Liver (tissue), 9 donors: Measurements from ENCODE around the gene HSPA12A. TPM values are rescaled to one million over a fixed set of nuclear protein-coding genes. Genes with fewer than 3 reads are reported as not detected.

Experiments
- DNase-seq: peaks from one replicate; pipeline ENCODE4 v3.0.0-alpha.2; 2017; ENCODE audit warnings: low spot score
- H3K27ac ChIP-seq, 2 donors: one replicate each; pipeline ENCODE4 v1.7.0; 2013; ENCODE audit warnings: inconsistent platforms in 2 of 2, low read length in 2 of 2, control low read depth in 1 of 2, low read depth in 1 of 2, mild to moderate bottlenecking in 1 of 2
- H3K27me3 ChIP-seq, 4 donors: one replicate each; pipeline versions ENCODE4 v1.6.1 to v1.7.0; 2013; ENCODE audit warnings: low read length in 3 of 4, inconsistent platforms in 1 of 4, mild to moderate bottlenecking in 1 of 4, moderate library complexity in 1 of 4; ENCODE audit not compliant: control insufficient read depth in 4 of 4, insufficient read depth in 4 of 4
- H3K36me3 ChIP-seq, 4 donors: one replicate each; pipeline versions ENCODE4 v1.6.1 to v1.7.0; 2013; ENCODE audit warnings: low read length in 3 of 4, mild to moderate bottlenecking in 3 of 4, low read depth in 1 of 4, moderate library complexity in 1 of 4; ENCODE audit not compliant: control insufficient read depth in 4 of 4, insufficient read depth in 3 of 4
- H3K4me1 ChIP-seq, 4 donors: one replicate each; pipeline versions ENCODE4 v1.6.1 to v1.7.0; 2013; ENCODE audit warnings: low read length in 3 of 4, mild to moderate bottlenecking in 3 of 4, moderate library complexity in 1 of 4; ENCODE audit not compliant: control insufficient read depth in 4 of 4, insufficient read depth in 4 of 4
- H3K4me3 ChIP-seq, 3 donors: one replicate each; pipeline versions ENCODE4 v1.6.1 to v1.7.0; 2013; ENCODE audit warnings: low read length in 3 of 3, control low read depth in 1 of 3, low read depth in 1 of 3, mild to moderate bottlenecking in 1 of 3
- H3K9ac ChIP-seq, 2 donors: one replicate each; pipeline ENCODE4 v1.7.0; 2013; ENCODE audit warnings: low read length in 2 of 2, mild to moderate bottlenecking in 2 of 2, moderate library complexity in 2 of 2, control low read depth in 1 of 2, low read depth in 1 of 2
- H3K9me3 ChIP-seq, 4 donors: one replicate each; pipeline versions ENCODE4 v1.6.1 to v1.7.0; 2013; ENCODE audit warnings: low read length in 3 of 4; ENCODE audit not compliant: control insufficient read depth in 4 of 4
- FOXA1 ChIP-seq: IDR thresholded peaks from 2 replicates; pipeline ENCODE4 v1.6.1; 2016; ENCODE audit warnings: antibody characterized with exemption
- FOXA2 ChIP-seq: IDR thresholded peaks from 2 replicates; pipeline ENCODE4 v1.6.1; 2016; ENCODE audit warnings: antibody characterized with exemption
- HNF4G ChIP-seq: IDR thresholded peaks from 2 replicates; pipeline ENCODE4 v1.6.1; 2016; ENCODE audit warnings: antibody characterized with exemption
- JUND ChIP-seq, 2 donors: IDR thresholded peaks; 2 replicates each; pipeline ENCODE4 v1.6.1; 2016; ENCODE audit warnings: antibody characterized with exemption in 2 of 2
- RAD21 ChIP-seq, 2 donors: IDR thresholded peaks; 2 replicates each; pipeline ENCODE4 v1.6.1; 2016; ENCODE audit warnings: antibody characterized with exemption in 2 of 2, mild to moderate bottlenecking in 2 of 2
- SP1 ChIP-seq: IDR thresholded peaks from 2 replicates; pipeline ENCODE4 v1.6.1; 2018; ENCODE audit warnings: antibody characterized with exemption, mild to moderate bottlenecking
- TAF1 ChIP-seq: conservative IDR thresholded peaks from 2 replicates; pipeline ENCODE4 v1.6.1; 2016; ENCODE audit warnings: antibody characterized with exemption, mild to moderate bottlenecking
- WGBS: extraction: QIAGEN DNeasy Blood & Tissue Kit; methylation state at CpG from one replicate; pipeline ENCODE4 v1.1.7; 2013; 5-methylcytosine and 5-hydroxymethylcytosine counted together
- polyA plus RNA-seq, 2 donors: library from polyadenylated mRNA; stranded (reverse) in 1 of 2; unstranded in 1 of 2; fragments of 200-250 nt in 1 of 2; fragments of >200 nt in 1 of 2; fragmentation: Nextera tagmentation in 1 of 2; extraction: Ambion mirVana in 1 of 2; gene quantifications; one replicate each; pipeline versions ENCODE4 v1.2.1 to v1.2.3, GENCODE V29; 2013 to 2015
- total RNA-seq, 2 donors: library from RNA; depleted of rRNA; stranded (reverse); fragments of >200 nt; gene quantifications; one replicate each; pipeline ENCODE4 v1.2.3, GENCODE V29; 2014
- TF ChIP-seq, protein P1 (sequence below): fragments of 150-350 bp; IDR thresholded peaks from 2 replicates; pipeline ENCODE4 v1.5.1; 2017; ENCODE audit warnings: improper control_type of control experiment, low read depth, low read length; ENCODE audit not compliant: missing input control
- TF ChIP-seq, protein P2 (sequence below): IDR thresholded peaks from 2 replicates; pipeline ENCODE4 v1.6.1; 2016; ENCODE audit warnings: antibody characterized with exemption
- TF ChIP-seq, protein P3 (sequence below): IDR thresholded peaks from 2 replicates; pipeline ENCODE4 v1.6.1; 2016; ENCODE audit warnings: antibody characterized with exemption
- donor health status: healthy.
- donor health status: healthy.
- donor health status: healthy.
- donor health status: healthy.
- donor health status: healthy.

Gene HSPA12A
- total and polyA plus RNA-seq, 4 donors, result 1.3 to 4.5 (median 1.6) TPM

DNA sequence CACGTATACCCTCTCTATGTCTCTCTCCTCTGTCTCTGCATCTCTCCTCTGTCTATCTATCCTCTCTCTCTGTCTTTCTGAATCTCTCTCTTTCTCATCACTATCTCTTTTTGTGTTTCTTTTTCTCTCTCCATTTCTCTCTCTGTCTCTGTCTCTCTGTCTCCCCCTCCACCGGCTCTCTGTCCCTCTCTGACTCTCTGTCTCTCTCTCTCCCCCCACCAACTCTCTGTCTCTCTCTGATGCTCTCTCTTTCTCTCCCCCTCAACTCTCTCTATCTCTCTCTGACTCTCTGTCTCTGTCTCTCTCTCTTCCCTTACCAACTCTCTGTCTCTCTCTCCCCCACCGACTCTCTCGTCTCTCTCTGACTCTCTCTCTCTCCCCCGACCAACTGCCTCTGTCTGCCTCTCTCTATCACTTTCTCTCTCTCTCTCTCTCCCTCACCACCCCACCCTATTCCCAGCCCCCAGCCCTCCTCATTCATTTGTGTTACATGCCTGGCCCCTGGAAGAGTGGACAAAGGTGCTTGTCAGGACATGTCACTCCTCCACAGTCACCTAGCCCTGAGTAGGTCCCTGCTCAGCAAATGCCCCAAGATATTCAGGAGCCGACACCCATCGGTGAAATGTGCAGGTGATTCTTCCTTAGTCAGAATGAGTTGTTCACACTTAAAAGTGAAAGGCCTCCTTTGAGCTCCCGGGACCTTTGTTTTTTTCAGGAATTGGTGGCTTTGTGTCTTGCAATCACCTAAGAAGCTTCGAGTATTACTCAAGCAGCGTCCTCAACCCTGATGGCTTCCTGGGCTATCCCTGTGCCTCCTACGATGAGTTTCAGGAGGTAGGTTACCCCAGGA is 108.0 kb downstream of the HSPA12A start:
- TF ChIP-seq, protein P1, sequence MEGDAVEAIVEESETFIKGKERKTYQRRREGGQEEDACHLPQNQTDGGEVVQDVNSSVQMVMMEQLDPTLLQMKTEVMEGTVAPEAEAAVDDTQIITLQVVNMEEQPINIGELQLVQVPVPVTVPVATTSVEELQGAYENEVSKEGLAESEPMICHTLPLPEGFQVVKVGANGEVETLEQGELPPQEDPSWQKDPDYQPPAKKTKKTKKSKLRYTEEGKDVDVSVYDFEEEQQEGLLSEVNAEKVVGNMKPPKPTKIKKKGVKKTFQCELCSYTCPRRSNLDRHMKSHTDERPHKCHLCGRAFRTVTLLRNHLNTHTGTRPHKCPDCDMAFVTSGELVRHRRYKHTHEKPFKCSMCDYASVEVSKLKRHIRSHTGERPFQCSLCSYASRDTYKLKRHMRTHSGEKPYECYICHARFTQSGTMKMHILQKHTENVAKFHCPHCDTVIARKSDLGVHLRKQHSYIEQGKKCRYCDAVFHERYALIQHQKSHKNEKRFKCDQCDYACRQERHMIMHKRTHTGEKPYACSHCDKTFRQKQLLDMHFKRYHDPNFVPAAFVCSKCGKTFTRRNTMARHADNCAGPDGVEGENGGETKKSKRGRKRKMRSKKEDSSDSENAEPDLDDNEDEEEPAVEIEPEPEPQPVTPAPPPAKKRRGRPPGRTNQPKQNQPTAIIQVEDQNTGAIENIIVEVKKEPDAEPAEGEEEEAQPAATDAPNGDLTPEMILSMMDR, result no peak
- H3K9me3 ChIP-seq, result no peaks in the 10 kb centered on the region
- WGBS, result 82% methylated on average over 11 of the region's 11 CpGs
- no peak overlapping the region for H3K27ac ChIP-seq
- no peak overlapping the region for H3K4me3 ChIP-seq
- H3K4me1 ChIP-seq, result no peaks in the 10 kb centered on the region
- no peak overlapping the region for H3K9ac ChIP-seq
- no peaks in the 10 kb centered on the region for H3K27me3 ChIP-seq
- no peaks in the 10 kb centered on the region for H3K36me3 ChIP-seq
- DNase-seq, result no peak

DNA sequence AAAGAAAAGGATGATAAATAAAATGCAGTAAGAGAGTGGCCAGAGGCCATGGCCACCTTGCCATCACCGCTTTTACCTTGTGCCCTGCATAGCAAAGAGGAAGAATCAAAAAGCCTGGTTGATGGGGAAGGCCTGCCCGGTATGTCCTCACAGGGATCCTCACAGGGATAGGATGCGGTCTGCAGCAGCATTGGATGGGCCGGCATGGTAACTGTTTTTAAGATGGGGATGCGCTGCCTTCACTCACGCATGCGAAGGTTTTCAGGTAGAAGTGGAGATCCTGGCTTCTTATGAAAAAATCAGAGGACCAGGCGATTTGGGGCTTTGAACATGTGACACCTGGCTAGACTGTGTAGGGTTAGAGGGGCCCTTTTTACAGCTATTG is 109.2 kb downstream of the HSPA12A start:
- 91% methylated on average over 8 of the region's 8 CpGs for WGBS
- Histone ChIP-seq H3K4me1 (no peaks in the 10 kb centered on the region), H3K36me3 (no peaks in the 10 kb centered on the region), H3K4me3 (no peak overlapping the region), H3K9me3 (no peaks in the 10 kb centered on the region), H3K27ac (no peak overlapping the region), H3K27me3 (peaks cover 0 to 5% (median 1%) of the 10 kb centered on the region in 4 donors), H3K9ac (no peak overlapping the region)
- no peak for DNase-seq
- TF ChIP-seq TAF1 (no peak), HNF4G (no peak), SP1 (no peak), RAD21 (IDR thresholded peaks at IDR 0.05) (no peak), FOXA2 (no peak), FOXA1 (no peak), JUND (IDR thresholded peaks at IDR 0.05) (no peak)
- TF ChIP-seq, protein P1, result no peak
- TF ChIP-seq, protein P2, sequence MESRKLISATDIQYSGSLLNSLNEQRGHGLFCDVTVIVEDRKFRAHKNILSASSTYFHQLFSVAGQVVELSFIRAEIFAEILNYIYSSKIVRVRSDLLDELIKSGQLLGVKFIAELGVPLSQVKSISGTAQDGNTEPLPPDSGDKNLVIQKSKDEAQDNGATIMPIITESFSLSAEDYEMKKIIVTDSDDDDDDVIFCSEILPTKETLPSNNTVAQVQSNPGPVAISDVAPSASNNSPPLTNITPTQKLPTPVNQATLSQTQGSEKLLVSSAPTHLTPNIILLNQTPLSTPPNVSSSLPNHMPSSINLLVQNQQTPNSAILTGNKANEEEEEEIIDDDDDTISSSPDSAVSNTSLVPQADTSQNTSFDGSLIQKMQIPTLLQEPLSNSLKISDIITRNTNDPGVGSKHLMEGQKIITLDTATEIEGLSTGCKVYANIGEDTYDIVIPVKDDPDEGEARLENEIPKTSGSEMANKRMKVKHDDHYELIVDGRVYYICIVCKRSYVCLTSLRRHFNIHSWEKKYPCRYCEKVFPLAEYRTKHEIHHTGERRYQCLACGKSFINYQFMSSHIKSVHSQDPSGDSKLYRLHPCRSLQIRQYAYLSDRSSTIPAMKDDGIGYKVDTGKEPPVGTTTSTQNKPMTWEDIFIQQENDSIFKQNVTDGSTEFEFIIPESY, result no peak
- TF ChIP-seq, protein P3, sequence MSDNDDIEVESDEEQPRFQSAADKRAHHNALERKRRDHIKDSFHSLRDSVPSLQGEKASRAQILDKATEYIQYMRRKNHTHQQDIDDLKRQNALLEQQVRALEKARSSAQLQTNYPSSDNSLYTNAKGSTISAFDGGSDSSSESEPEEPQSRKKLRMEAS, result no peak
